ENCODE measurements around the gene KCNN1.

GRCh38 chr19:17937371-17937900, 29.5 kb upstream of the KCNN1 start:
- TF ChIP-seq CTCF (conservative IDR thresholded peaks at IDR 0.05; ENCODE audit: low read length) (no peak), EZH2phosphoT487 (IDR thresholded peaks at IDR 0.05; ENCODE audit: borderline replicate concordance) (no peak)

All from Loucy (cell line).